Left ventricle myocardium inferior (tissue), 1 donor: ENCODE results near the gene CACNG6. TPM values are rescaled to one million over a fixed set of nuclear protein-coding genes. Genes with fewer than 3 reads are reported as not detected.

Experiments
- DNase-seq: peaks from one replicate; pipeline ENCODE4 v3.0.0-alpha.2; 2020
- H3K27ac ChIP-seq: fragments of 200-600 bp; replicated peaks from 2 replicates; pipeline ENCODE4 v1.8.0; 2021
- H3K27me3 ChIP-seq: fragments of 200-600 bp; 2 replicates; pipeline ENCODE4 v1.8.0; 2021; ENCODE audit warnings: low read depth
- H3K36me3 ChIP-seq: fragments of 200-600 bp; 2 replicates; pipeline ENCODE4 v1.8.0; 2021
- H3K4me1 ChIP-seq: fragments of 200-600 bp; 2 replicates; pipeline ENCODE4 v1.8.0; 2021
- H3K4me3 ChIP-seq: fragments of 200-600 bp; 2 replicates; pipeline ENCODE4 v1.8.0; 2021; ENCODE audit warnings: mild to moderate bottlenecking, moderate library complexity
- H3K9me3 ChIP-seq: fragments of 200-600 bp; replicated peaks from 2 replicates; pipeline ENCODE4 v1.8.0; 2021
- intact Hi-C: fragments of 100-400 bp; cut with micrococcal nuclease; formaldehyde crosslinking; loops from one replicate; pipeline ENCODE4 v1.11.0; 2022
- total RNA-seq: library from RNA; stranded (reverse); fragmentation: NEBNext Ultra II Directional; extraction: Animal tissue kit (Norgen Biotek cat#: 25700); gene quantifications from one replicate; pipeline ENCODE4 v1.2.1, GENCODE V29; 2021
- TF ChIP-seq, protein P1 (sequence below): fragments of 200-600 bp; IDR thresholded peaks from 2 replicates; pipeline ENCODE4 v1.8.0; 2021; ENCODE audit warnings: antibody characterized with exemption, mild to moderate bottlenecking, borderline replicate concordance
- donor health status: DM: no; HTN: yes; CAD: no; lungs with severe emphysema.

Gene CACNG6
- total RNA-seq, 1 donor from 2014 or later: not detected

DNA sequence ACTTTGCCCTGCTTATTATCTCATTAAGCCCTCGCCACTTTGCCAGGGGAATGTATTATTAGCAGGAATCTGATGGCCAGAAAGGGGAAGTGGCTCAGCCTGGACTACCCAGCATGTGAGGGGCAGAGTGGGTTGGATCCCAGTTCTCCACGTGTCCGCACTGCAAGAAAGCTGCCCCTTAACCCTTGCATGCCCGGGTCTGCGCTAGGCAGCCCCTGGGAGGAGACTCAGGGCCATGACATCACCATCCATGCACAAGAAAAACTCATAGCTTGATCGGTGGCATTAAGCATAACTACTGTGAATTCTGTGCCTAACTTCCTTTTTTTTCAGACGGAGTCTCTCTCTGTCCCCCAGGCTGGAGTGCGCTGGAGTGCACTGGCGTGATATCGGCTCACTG, 19.8 kb upstream of the CACNG6 start:
- Histone ChIP-seq H3K4me1 (no peaks in the 10 kb centered on the region), H3K27me3 (peaks cover 43% of the 10 kb centered on the region)
- intact Hi-C loops: no loop called here

DNA sequence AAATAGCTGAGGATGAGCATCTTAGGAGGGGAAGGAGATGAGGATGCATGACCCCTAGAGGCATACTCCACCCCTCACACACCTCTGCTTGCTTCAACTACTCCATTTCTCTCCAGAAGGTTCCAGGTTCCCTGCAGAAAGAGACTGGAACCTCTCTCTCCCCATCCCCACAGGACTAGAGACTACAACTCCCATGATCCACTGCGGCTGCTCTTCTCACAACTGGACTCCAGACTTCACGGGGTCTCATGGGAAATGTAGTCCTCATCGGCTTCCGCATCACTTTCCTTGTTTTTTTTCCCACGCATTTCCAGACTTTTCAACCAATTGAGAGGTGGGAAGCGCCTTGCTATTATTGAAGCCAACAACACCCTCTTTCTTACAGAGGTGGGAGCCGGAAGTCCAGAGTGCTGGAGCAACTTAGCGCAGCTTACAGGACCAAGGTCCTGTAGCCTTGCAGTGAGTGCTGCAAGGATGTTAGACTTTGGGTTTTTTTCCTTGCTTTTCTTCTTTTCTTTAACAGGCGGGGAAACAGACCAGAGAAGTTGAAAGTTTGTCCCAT, 13.9 kb upstream of the CACNG6 start:
- Histone ChIP-seq H3K27ac (no peak overlapping the region), H3K9me3 (no peaks in the 10 kb centered on the region), H3K4me1 (peaks cover 34% of the 10 kb centered on the region), H3K27me3 (peaks cover 91% of the 10 kb centered on the region), H3K4me3 (peak overlapping the region; percentile 54), H3K36me3 (no peaks in the 10 kb centered on the region)
- intact Hi-C loops: no loop called here
- peak; percentile 61 for DNase-seq
- TF ChIP-seq, protein P1, sequence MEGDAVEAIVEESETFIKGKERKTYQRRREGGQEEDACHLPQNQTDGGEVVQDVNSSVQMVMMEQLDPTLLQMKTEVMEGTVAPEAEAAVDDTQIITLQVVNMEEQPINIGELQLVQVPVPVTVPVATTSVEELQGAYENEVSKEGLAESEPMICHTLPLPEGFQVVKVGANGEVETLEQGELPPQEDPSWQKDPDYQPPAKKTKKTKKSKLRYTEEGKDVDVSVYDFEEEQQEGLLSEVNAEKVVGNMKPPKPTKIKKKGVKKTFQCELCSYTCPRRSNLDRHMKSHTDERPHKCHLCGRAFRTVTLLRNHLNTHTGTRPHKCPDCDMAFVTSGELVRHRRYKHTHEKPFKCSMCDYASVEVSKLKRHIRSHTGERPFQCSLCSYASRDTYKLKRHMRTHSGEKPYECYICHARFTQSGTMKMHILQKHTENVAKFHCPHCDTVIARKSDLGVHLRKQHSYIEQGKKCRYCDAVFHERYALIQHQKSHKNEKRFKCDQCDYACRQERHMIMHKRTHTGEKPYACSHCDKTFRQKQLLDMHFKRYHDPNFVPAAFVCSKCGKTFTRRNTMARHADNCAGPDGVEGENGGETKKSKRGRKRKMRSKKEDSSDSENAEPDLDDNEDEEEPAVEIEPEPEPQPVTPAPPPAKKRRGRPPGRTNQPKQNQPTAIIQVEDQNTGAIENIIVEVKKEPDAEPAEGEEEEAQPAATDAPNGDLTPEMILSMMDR: no peak

More for the DNA sequence above, 19.8 kb upstream of the CACNG6 start:
- H3K27ac ChIP-seq: no peak overlapping the region
- DNase-seq: no peak
- H3K9me3 ChIP-seq: no peaks in the 10 kb centered on the region
- H3K36me3 ChIP-seq: no peaks in the 10 kb centered on the region
- TF ChIP-seq, protein P1: no peak
- H3K4me3 ChIP-seq: no peak overlapping the region

DNA sequence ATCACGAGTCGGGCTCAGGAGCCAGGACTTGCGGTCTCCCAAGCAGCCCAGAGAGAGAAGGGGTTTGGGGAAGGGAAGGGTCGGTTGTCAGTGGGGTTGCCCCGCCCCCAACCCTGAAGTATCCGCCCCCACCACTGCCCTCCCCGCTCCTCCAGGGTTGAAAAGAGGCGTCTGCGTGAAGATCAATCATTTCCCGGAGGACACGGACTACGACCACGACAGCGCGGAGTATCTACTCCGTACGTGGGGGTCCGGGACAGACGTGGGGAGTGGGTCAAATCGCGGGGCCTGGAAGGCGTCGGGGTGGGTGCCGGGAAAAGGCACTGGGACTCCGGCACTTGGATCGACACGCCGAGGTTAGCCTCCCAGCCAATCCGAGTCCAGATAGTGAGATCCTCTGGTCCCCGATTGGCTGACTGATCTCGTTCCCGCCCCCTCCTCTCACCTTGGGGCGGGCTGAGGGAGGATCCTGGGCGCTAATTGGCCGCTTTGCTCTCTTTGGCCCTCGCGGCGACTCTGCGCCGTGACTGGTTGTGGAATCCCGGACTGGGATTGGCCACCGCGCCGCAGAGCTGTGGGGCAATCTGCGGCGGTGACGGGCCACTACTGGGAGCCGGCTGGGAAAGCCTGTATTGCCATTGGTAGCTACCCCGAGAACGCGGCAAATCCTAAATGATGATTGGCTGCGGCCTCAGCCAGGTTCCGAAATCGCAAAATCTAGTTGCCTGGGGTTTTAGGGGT, 13.3 kb upstream of the CACNG6 start:
- no peak overlapping the region for H3K27ac ChIP-seq
- peak overlapping the region; percentile 54 for H3K4me3 ChIP-seq
- H3K9me3 ChIP-seq: no peaks in the 10 kb centered on the region
- intact Hi-C loops: no loop called here
- DNase-seq: peak; percentile 50
- TF ChIP-seq, protein P1: no peak
- H3K4me1 ChIP-seq: peaks cover 34% of the 10 kb centered on the region
- H3K27me3 ChIP-seq: peaks cover 91% of the 10 kb centered on the region
- no peaks in the 10 kb centered on the region for H3K36me3 ChIP-seq

DNA sequence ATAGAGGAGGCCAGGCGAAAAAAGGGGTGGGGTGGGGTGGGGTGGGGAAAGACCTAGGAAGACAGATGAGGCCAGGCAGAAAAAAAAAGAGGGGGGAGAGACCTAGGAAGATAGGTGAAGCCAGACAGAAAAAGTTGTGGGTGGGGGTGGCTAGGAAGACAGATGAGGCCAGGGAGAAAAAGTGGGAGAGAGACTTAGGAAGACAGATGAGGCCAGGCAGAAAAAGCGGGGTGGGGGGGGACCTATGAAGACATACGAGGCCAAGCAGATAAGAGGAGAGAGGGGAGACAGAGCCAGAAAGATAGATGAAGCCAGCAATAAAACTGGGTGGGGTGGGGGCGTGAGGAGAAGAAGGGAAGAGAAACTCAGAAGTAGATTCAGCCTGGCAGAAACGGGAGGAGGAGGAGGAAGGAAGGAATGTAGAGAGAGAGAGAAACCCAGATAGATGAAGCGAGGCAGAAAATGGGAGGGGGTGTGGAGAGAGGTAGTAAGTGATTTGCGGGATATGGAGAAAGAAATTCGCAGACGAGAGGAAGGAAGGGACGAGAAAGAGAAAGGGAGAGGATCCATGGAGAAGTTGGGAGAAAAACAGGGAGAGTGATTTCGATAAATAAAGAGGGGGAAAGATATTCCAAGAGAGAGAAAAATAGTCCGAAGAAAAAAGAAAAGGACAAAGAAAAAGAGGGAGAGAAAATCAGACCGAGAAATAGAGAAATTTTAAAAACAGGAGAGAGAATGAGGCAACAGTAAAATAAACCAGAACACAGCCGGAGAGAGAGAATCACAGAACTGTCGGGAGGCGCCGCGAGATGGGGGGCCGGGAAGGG, 12.2 kb upstream of the CACNG6 start:
- Histone ChIP-seq H3K4me3 (peak overlapping the region; percentile 57), H3K9me3 (no peaks in the 10 kb centered on the region), H3K36me3 (no peaks in the 10 kb centered on the region), H3K27me3 (peaks cover 93% of the 10 kb centered on the region), H3K4me1 (peaks cover 34% of the 10 kb centered on the region), H3K27ac (no peak overlapping the region)
- TF ChIP-seq, protein P1: no peak
- intact Hi-C loops: no loop called here
- DNase-seq: no peak

DNA sequence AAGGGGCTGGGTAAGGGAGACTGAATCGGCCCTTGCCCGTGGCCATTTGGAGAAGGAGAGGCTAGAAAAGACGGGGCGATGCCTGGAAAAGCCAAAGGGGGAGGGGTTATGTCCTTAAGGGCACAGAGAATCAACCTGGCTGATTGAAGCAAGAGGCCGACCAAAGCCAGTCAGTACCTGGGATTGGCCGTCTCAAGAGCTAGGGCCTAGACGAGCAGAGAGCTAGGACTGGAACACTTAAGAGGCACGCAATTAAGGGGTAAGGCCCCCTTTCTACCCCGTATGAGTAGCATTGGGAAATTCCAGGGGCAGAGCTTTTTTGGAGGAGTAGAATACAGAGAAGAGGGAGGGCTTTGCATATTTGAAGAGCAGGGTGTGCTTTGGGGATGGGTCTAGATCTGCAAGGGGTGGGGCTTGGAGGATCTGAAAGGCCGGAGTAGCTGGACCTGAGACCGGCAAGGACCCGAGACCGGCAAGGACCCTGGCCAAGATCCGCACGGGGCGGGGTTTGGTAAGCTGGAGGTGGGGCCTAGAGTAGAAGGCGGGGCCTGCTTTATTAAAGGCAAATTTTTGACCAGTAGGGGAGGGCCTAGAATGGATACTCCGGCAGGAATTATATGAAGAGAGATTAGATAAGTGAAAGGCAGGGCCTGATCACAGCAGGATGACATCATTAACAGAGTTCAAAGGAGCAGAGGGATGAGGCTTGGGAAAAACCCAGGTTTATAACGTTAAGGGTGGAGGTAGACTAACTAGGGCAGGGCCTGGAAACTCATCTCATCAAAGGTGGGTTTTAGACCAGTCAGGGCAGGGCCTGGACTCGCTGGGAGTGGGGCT, 10.7 kb upstream of the CACNG6 start:
- DNase-seq: no peak
- Histone ChIP-seq H3K9me3 (no peaks in the 10 kb centered on the region), H3K36me3 (no peaks in the 10 kb centered on the region), H3K27me3 (peaks cover 92% of the 10 kb centered on the region), H3K4me3 (peak overlapping the region; percentile 57), H3K4me1 (peaks cover 34% of the 10 kb centered on the region), H3K27ac (peak overlapping the region; percentile 38)
- intact Hi-C loops: no loop called here
- TF ChIP-seq, protein P1: no peak
